ENCODE measurements around the gene COQ8A. TPM values are rescaled to one million over a fixed set of nuclear protein-coding genes. Genes with fewer than 3 reads are reported as not detected.

The COQ8A gene
- total RNA-seq, 4 donors from 2014 or later: 22.8 to 41.7 (median 27.7) TPM

- H3K27me3 ChIP-seq: no peaks in the 10 kb centered on the region
- intact Hi-C loops (cut with DNase I; ENCODE audit: low total_unique reads): no loop called here
- peak overlapping the region; percentile 64 to 73 for H3K4me3 ChIP-seq
- peaks cover 0 to 6% of the 10 kb centered on the region in 2 donors for H3K9me3 ChIP-seq
- H3K27ac ChIP-seq: peak overlapping the region; percentile 96 to 98
- no peaks in the 10 kb centered on the region for H3K36me3 ChIP-seq
- TF ChIP-seq CTCF (IDR thresholded peaks at IDR 0.05) (peak in 1 of 4 experiments; percentile 4), POLR2A (IDR thresholded peaks at IDR 0.05) (peak; percentile 94 to 97)
- DNase-seq: peak; percentile 67 to 68
- peaks cover 3 to 6% of the 10 kb centered on the region in 2 donors for H3K4me1 ChIP-seq
These were observed 561 bp upstream of the COQ8A start for GRCh38 chr1:226939438-226940028.

- Histone ChIP-seq H3K4me1 (peaks cover 3 to 6% of the 10 kb centered on the region in 2 donors), H3K9me3 (no peaks in the 10 kb centered on the region), H3K4me3 (peak overlapping the region; percentile 97 to 98), H3K27ac (peak overlapping the region; percentile 72 to 87), H3K27me3 (no peaks in the 10 kb centered on the region), H3K36me3 (no peaks in the 10 kb centered on the region)
- intact Hi-C loops (cut with DNase I; ENCODE audit: low total_unique reads): no loop called here
- TF ChIP-seq POLR2A (IDR thresholded peaks at IDR 0.05): no peak
- no peak for TF ChIP-seq CTCF (IDR thresholded peaks at IDR 0.05)
- DNase-seq: no peak
These were observed 643 bp downstream of the COQ8A start for GRCh38 chr1:226940806-226941067.

GRCh38 chr1:226942392-226942791 is 2.3 kb downstream of the COQ8A start:
- intact Hi-C loops (cut with DNase I; ENCODE audit: low total_unique reads): no loop called here
- Histone ChIP-seq H3K27me3 (no peaks in the 10 kb centered on the region), H3K4me1 (peaks cover 3 to 6% of the 10 kb centered on the region in 2 donors), H3K4me3 (no peak overlapping the region), H3K9me3 (no peaks in the 10 kb centered on the region), H3K36me3 (no peaks in the 10 kb centered on the region), H3K27ac (no peak overlapping the region)
- TF ChIP-seq POLR2A (IDR thresholded peaks at IDR 0.05): no peak
- no peak for TF ChIP-seq CTCF (IDR thresholded peaks at IDR 0.05)
- no peak for DNase-seq

GRCh38 chr1:226943156-226943555 is 3.1 kb downstream of the COQ8A start:
- no peak for DNase-seq
- H3K4me1 ChIP-seq: peaks cover 3 to 6% of the 10 kb centered on the region in 2 donors
- intact Hi-C loops (cut with DNase I; ENCODE audit: low total_unique reads): no loop called here
- no peak overlapping the region for H3K27ac ChIP-seq
- H3K36me3 ChIP-seq: no peaks in the 10 kb centered on the region
- no peaks in the 10 kb centered on the region for H3K27me3 ChIP-seq
- no peak for TF ChIP-seq CTCF (IDR thresholded peaks at IDR 0.05)
- TF ChIP-seq POLR2A (IDR thresholded peaks at IDR 0.05): no peak
- H3K4me3 ChIP-seq: no peak overlapping the region
- H3K9me3 ChIP-seq: no peaks in the 10 kb centered on the region

GRCh38 chr1:226943927-226944326 is 3.8 kb downstream of the COQ8A start:
- Histone ChIP-seq H3K4me3 (no peak overlapping the region), H3K36me3 (no peaks in the 10 kb centered on the region), H3K9me3 (no peaks in the 10 kb centered on the region), H3K27ac (peak overlapping the region in 1 of 2 donors; percentile 13), H3K4me1 (peaks cover 3 to 4% of the 10 kb centered on the region in 2 donors), H3K27me3 (no peaks in the 10 kb centered on the region)
- intact Hi-C loops (cut with DNase I; ENCODE audit: low total_unique reads): no loop called here
- no peak for DNase-seq
- no peak for TF ChIP-seq CTCF (IDR thresholded peaks at IDR 0.05)
- no peak for TF ChIP-seq POLR2A (IDR thresholded peaks at IDR 0.05)
